Calu3 (cell line): ENCODE results near the gene CTDNEP1. TPM values are rescaled to one million over a fixed set of nuclear protein-coding genes. Genes with fewer than 3 reads are reported as not detected.

Experiments used
- BruUV-seq: library from RNA; stranded (reverse); fragments of 400-500 nt; replicated peaks from 2 replicates; lab custom pipeline; 2021; lab: Mats Ljungman, UMichigan
- CTCF ChIA-PET: fragments of 300-600 bp; sonication (Branson Sonifier 250); formaldehyde crosslinking; loops from one replicate; lab custom pipeline; 2022; ENCODE audit warnings: antibody characterized with exemption; lab: Charles Lee
- DNase-seq: peaks from one replicate; pipeline ENCODE4 v3.0.0; 2022
- H3K27ac Mint-ChIP-seq: one replicate; pipeline ENCODE4 v1.8.0; 2022; ENCODE audit warnings: mixed read lengths; ENCODE audit not compliant: unreplicated experiment
- H3K27me3 Mint-ChIP-seq: one replicate; pipeline ENCODE4 v1.8.0; 2022; ENCODE audit warnings: mixed read lengths; ENCODE audit not compliant: unreplicated experiment
- H3K36me3 Mint-ChIP-seq: one replicate; pipeline ENCODE4 v1.8.0; 2022; ENCODE audit warnings: mild to moderate bottlenecking, moderate library complexity, mixed read lengths; ENCODE audit not compliant: insufficient read depth, unreplicated experiment
- H3K4me1 Mint-ChIP-seq: one replicate; pipeline ENCODE4 v1.8.0; 2022; ENCODE audit warnings: mild to moderate bottlenecking, low read depth, mixed read lengths; ENCODE audit not compliant: unreplicated experiment
- H3K4me3 Mint-ChIP-seq: one replicate; pipeline ENCODE4 v1.8.0; 2022; ENCODE audit warnings: mild to moderate bottlenecking, low read depth, moderate library complexity, mixed read lengths; ENCODE audit not compliant: unreplicated experiment
- H3K9me3 Mint-ChIP-seq: one replicate; pipeline ENCODE4 v1.8.0; 2022; ENCODE audit warnings: low read depth, mixed read lengths; ENCODE audit not compliant: unreplicated experiment
- CTCF ChIP-seq: fragments of 200-600 bp; IDR thresholded peaks from one replicate; pipeline ENCODE4 v1.8.0; 2022; ENCODE audit warnings: antibody characterized with exemption; ENCODE audit not compliant: unreplicated experiment
- intact Hi-C: fragments of 100-400 bp; cut with micrococcal nuclease; formaldehyde crosslinking; loops from one replicate; pipeline ENCODE4 v1.10.0; 2022; ENCODE audit not compliant: unreplicated experiment
- total RNA-seq: library from RNA; stranded (reverse); gene quantifications from 2 replicates; pipeline ENCODE4 v1.2.3, GENCODE V29; 2022

Gene CTDNEP1
- total RNA-seq, 1 experiment from 2014 or later: 85.2 TPM

- H3K9me3 Mint-ChIP-seq: no peaks in the 10 kb centered on the region
- TF ChIP-seq CTCF: no peak
- peaks cover 8% of the 10 kb centered on the region for H3K4me1 Mint-ChIP-seq
- CTCF ChIA-PET: no interaction called here
- intact Hi-C loops: no loop called here
- no peaks in the 10 kb centered on the region for H3K36me3 Mint-ChIP-seq
- H3K27me3 Mint-ChIP-seq: peaks cover 73% of the 10 kb centered on the region
- H3K27ac Mint-ChIP-seq: peak overlapping the region; percentile 53
- peak overlapping the region; percentile 58 for H3K4me3 Mint-ChIP-seq
- DNase-seq: no peak
- no TSS peak for BruUV-seq
Observed at GRCh38 chr17:7205561-7205960, 46.0 kb downstream of the CTDNEP1 start.

GRCh38 chr17:7204828-7205461 is 46.6 kb downstream of the CTDNEP1 start:
- H3K4me3 Mint-ChIP-seq: peak overlapping the region; percentile 58
- peaks cover 66% of the 10 kb centered on the region for H3K27me3 Mint-ChIP-seq
- H3K9me3 Mint-ChIP-seq: no peaks in the 10 kb centered on the region
- peak overlapping the region; percentile 53 for H3K27ac Mint-ChIP-seq
- no peak for TF ChIP-seq CTCF
- intact Hi-C loops: no loop called here
- no TSS peak for BruUV-seq
- DNase-seq: peak; percentile 72
- no peaks in the 10 kb centered on the region for H3K36me3 Mint-ChIP-seq
- CTCF ChIA-PET: no interaction called here
- peaks cover 8% of the 10 kb centered on the region for H3K4me1 Mint-ChIP-seq

- no peak for DNase-seq
- BruUV-seq: no TSS peak
- peak overlapping the region; percentile 58 for H3K4me3 Mint-ChIP-seq
- H3K27ac Mint-ChIP-seq: no peak overlapping the region
- no peaks in the 10 kb centered on the region for H3K36me3 Mint-ChIP-seq
- peaks cover 8% of the 10 kb centered on the region for H3K4me1 Mint-ChIP-seq
- CTCF ChIA-PET: no interaction called here
- no peak for TF ChIP-seq CTCF
- intact Hi-C loops: no loop called here
- H3K9me3 Mint-ChIP-seq: no peaks in the 10 kb centered on the region
- H3K27me3 Mint-ChIP-seq: peaks cover 60% of the 10 kb centered on the region
Observed at GRCh38 chr17:7204336-7204735, 47.2 kb downstream of the CTDNEP1 start.

- no peak for TF ChIP-seq CTCF
- intact Hi-C loops: no loop called here
- BruUV-seq: no TSS peak
- Mint-ChIP-seq H3K4me3 (no peak overlapping the region), H3K4me1 (peaks cover 8% of the 10 kb centered on the region), H3K9me3 (no peaks in the 10 kb centered on the region), H3K27me3 (peaks cover 51% of the 10 kb centered on the region), H3K36me3 (no peaks in the 10 kb centered on the region), H3K27ac (no peak overlapping the region)
- CTCF ChIA-PET: no interaction called here
- no peak for DNase-seq
Observed at GRCh38 chr17:7203391-7203790, 48.1 kb downstream of the CTDNEP1 start.
